GM23338 (cell line): Measurements from ENCODE around the gene QRICH2. TPM values are rescaled to one million over a fixed set of nuclear protein-coding genes. Genes with fewer than 3 reads are reported as not detected.

Experiments used
- ATAC-seq: fragments of 200-7000 bp; cut with Tn5 transposase; 3 replicates; pipeline ENCODE4 v1.9.1; 2020
- DNase-seq: peaks from one replicate; pipeline ENCODE4 v3.0.0-alpha.2; 2015; ENCODE audit warnings: low spot score
- H2AFZ ChIP-seq: fragments of 200-600 bp; sonication (generic); 2 replicates; pipeline ENCODE4 v1.8.0; 2016; ENCODE audit warnings: antibody characterized with exemption, mild to moderate bottlenecking, moderate library complexity
- H3F3A ChIP-seq: fragments of 200-600 bp; sonication (generic); replicated peaks from 2 replicates; pipeline ENCODE4 v1.8.0; 2017; ENCODE audit warnings: antibody characterized with exemption, mixed run types, low read depth
- H3K27ac ChIP-seq: fragments of 200-600 bp; sonication (generic); 2 replicates; pipeline ENCODE4 v1.6.1; 2016; ENCODE audit warnings: low read depth
- H3K27me3 ChIP-seq: fragments of 200-600 bp; sonication (generic); 2 replicates; pipeline ENCODE4 v1.8.0; 2016; ENCODE audit warnings: mild to moderate bottlenecking, mixed run types, moderate library complexity; ENCODE audit not compliant: insufficient read depth
- H3K36me3 ChIP-seq: fragments of 200-600 bp; sonication (generic); 2 replicates; pipeline ENCODE4 v1.8.0; 2016; ENCODE audit warnings: mild to moderate bottlenecking; ENCODE audit not compliant: insufficient read depth
- H3K4me1 ChIP-seq: fragments of 200-600 bp; sonication (generic); 2 replicates; pipeline ENCODE4 v1.8.0; 2016; ENCODE audit warnings: mild to moderate bottlenecking, moderate library complexity; ENCODE audit not compliant: insufficient read depth
- H3K4me2 ChIP-seq: fragments of 200-600 bp; sonication (generic); 2 replicates; pipeline ENCODE4 v1.7.1; 2017; ENCODE audit warnings: mixed run types
- H3K4me3 ChIP-seq: fragments of 200-600 bp; sonication (generic); 2 replicates; pipeline ENCODE4 v1.6.1; 2016; ENCODE audit warnings: mixed run types
- H3K79me2 ChIP-seq: fragments of 200-600 bp; sonication (generic); replicated peaks from 2 replicates; pipeline ENCODE4 v1.8.0; 2017; ENCODE audit warnings: mild to moderate bottlenecking; ENCODE audit not compliant: insufficient read depth
- H3K9me2 ChIP-seq: fragments of 200-600 bp; sonication (generic); 2 replicates; pipeline ENCODE4 v1.8.0; 2017; ENCODE audit not compliant: insufficient read depth
- H4K20me1 ChIP-seq: fragments of 200-600 bp; sonication (generic); replicated peaks from 2 replicates; pipeline ENCODE4 v1.8.0; 2017; ENCODE audit warnings: mild to moderate bottlenecking; ENCODE audit not compliant: insufficient read depth
- H3K27ac Mint-ChIP-seq: 2 replicates; pipeline ENCODE4 v1.8.0; 2020; ENCODE audit warnings: inconsistent platforms, mild to moderate bottlenecking, moderate library complexity, mixed read lengths
- H3K27me3 Mint-ChIP-seq: 3 replicates; pipeline ENCODE4 v1.8.0; 2022; ENCODE audit warnings: low read depth, mild to moderate bottlenecking, moderate library complexity, mixed read lengths, inconsistent platforms; ENCODE audit not compliant: insufficient read depth, poor library complexity
- H3K36me3 Mint-ChIP-seq: 3 replicates; pipeline ENCODE4 v1.8.0; 2021; ENCODE audit warnings: low read depth, mild to moderate bottlenecking, inconsistent platforms, moderate library complexity, mixed read lengths
- H3K4me1 Mint-ChIP-seq: 3 replicates; pipeline ENCODE4 v1.8.0; 2020; ENCODE audit warnings: mild to moderate bottlenecking, inconsistent platforms, mixed read lengths
- H3K4me3 Mint-ChIP-seq: 3 replicates; pipeline ENCODE4 v1.8.0; 2021; ENCODE audit warnings: moderate library complexity, mild to moderate bottlenecking, inconsistent platforms, mixed read lengths
- H3K9me3 Mint-ChIP-seq: 3 replicates; pipeline ENCODE4 v1.8.0; 2020; ENCODE audit warnings: moderate library complexity, mild to moderate bottlenecking, inconsistent platforms, mixed read lengths
- CREB1 ChIP-seq: fragments of 250-450 bp; sonication (Bioruptor Pico); IDR thresholded peaks from 2 replicates; pipeline ENCODE4 v1.5.0; 2020; ENCODE audit warnings: low read depth, mild to moderate bottlenecking, moderate library complexity
- CTCF ChIP-seq, 2 experiments: fragments of 200-600 bp in 1 of 2; sonication (generic) in 1 of 2; conservative IDR thresholded peaks; 2 replicates each; pipeline versions ENCODE4 v1.5.1 to v1.6.1; 2016 to 2017; ENCODE audit warnings: antibody characterized with exemption in 2 of 2, low read depth in 2 of 2, mild to moderate bottlenecking in 2 of 2, moderate library complexity in 1 of 2
- ETS1 ChIP-seq: IDR thresholded peaks from 2 replicates; pipeline ENCODE4 v1.6.1; 2016; ENCODE audit warnings: antibody characterized with exemption
- JUNB ChIP-seq: IDR thresholded peaks from one replicate; pipeline ENCODE4 v1.6.1; 2016; ENCODE audit warnings: antibody characterized with exemption; ENCODE audit not compliant: unreplicated experiment
- NANOG ChIP-seq: IDR thresholded peaks from 2 replicates; pipeline ENCODE4 v1.6.1; 2016; ENCODE audit warnings: antibody characterized with exemption, borderline replicate concordance
- POLR2AphosphoS5 ChIP-seq: IDR thresholded peaks from 2 replicates; pipeline ENCODE4 v1.6.1; 2016; ENCODE audit warnings: antibody characterized with exemption, low read depth
- polyA plus RNA-seq: library from polyadenylated mRNA; unstranded; fragments of >200 nt; fragmentation: Nextera tagmentation; extraction: Ambion mirVana; gene quantifications from 2 replicates; pipeline ENCODE4 v1.2.1, GENCODE V29; 2016
- total RNA-seq: library from RNA; depleted of rRNA; stranded (reverse); fragments of >200 nt; shearing (Covaris generic); gene quantifications from 2 replicates; pipeline ENCODE4 v1.2.3, GENCODE V29; 2014
- TF ChIP-seq, protein P1 (sequence below): fragments of 250-450 bp; sonication (Bioruptor Pico); IDR thresholded peaks from 2 replicates; pipeline ENCODE4 v1.5.0; 2020; ENCODE audit warnings: mild to moderate bottlenecking, moderate library complexity

The QRICH2 gene
- total and polyA plus RNA-seq, 2 experiments from 2014 or later = 2.2 to 3.7 TPM

DNA sequence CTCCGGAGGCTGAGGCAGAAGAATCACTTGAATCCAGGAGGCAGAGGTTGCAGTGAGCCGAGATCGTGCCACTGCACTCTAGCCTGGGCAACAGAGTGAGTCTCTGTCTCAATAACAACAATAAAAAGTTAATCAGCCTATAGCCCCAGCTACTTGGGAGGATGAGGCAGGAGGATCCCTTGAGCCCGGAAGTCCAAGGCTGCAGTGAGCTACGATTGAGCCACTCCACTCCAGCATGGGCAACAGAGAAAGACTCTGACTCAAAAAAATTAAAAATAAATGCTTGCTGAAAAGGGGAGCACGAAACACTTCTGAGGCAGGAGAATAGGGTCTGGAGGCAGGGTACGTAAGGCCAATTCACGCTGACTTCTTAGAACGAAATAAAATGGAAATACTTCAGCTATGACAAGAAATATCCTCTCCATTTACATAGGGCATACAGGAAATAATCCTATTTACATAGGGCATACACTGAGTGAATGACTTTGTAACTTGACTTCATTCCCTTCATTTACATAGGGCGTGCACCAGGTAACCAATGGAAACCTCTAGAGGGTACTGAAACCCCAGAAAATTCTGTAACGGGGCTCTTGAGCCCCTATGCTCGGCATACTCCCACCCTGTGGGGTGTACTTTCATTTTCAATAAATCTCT lies 48.9 kb upstream of the QRICH2 start:
- H3K27ac Mint-ChIP-seq = no peak overlapping the region
- no peaks in the 10 kb centered on the region for H3F3A ChIP-seq

More for the DNA sequence above, 48.9 kb upstream of the QRICH2 start:
- Histone ChIP-seq H2AFZ (peak overlapping the region; percentile 59; the same call in 1 of the 2 replicates), H3K4me2 (no peak overlapping the region), H3K27ac (no peak overlapping the region), H3K27me3 (no peaks in the 10 kb centered on the region), H3K79me2 (peaks cover 4% of the 10 kb centered on the region), H3K4me3 (no peak overlapping the region), H3K9me2 (no peaks in the 10 kb centered on the region), H3K36me3 (no peaks in the 10 kb centered on the region), H3K4me1 (peaks cover 7% of the 10 kb centered on the region), H4K20me1 (peaks cover 3% of the 10 kb centered on the region; the same call in 1 of the 2 replicates)
- TF ChIP-seq ETS1 (no peak), CREB1 (no peak), POLR2AphosphoS5 (no peak), CTCF (conservative IDR thresholded peaks at IDR 0.05; ENCODE audit: low read depth in 2 of 2) (no peak), NANOG (no peak), JUNB (no peak)
- TF ChIP-seq, protein P1, sequence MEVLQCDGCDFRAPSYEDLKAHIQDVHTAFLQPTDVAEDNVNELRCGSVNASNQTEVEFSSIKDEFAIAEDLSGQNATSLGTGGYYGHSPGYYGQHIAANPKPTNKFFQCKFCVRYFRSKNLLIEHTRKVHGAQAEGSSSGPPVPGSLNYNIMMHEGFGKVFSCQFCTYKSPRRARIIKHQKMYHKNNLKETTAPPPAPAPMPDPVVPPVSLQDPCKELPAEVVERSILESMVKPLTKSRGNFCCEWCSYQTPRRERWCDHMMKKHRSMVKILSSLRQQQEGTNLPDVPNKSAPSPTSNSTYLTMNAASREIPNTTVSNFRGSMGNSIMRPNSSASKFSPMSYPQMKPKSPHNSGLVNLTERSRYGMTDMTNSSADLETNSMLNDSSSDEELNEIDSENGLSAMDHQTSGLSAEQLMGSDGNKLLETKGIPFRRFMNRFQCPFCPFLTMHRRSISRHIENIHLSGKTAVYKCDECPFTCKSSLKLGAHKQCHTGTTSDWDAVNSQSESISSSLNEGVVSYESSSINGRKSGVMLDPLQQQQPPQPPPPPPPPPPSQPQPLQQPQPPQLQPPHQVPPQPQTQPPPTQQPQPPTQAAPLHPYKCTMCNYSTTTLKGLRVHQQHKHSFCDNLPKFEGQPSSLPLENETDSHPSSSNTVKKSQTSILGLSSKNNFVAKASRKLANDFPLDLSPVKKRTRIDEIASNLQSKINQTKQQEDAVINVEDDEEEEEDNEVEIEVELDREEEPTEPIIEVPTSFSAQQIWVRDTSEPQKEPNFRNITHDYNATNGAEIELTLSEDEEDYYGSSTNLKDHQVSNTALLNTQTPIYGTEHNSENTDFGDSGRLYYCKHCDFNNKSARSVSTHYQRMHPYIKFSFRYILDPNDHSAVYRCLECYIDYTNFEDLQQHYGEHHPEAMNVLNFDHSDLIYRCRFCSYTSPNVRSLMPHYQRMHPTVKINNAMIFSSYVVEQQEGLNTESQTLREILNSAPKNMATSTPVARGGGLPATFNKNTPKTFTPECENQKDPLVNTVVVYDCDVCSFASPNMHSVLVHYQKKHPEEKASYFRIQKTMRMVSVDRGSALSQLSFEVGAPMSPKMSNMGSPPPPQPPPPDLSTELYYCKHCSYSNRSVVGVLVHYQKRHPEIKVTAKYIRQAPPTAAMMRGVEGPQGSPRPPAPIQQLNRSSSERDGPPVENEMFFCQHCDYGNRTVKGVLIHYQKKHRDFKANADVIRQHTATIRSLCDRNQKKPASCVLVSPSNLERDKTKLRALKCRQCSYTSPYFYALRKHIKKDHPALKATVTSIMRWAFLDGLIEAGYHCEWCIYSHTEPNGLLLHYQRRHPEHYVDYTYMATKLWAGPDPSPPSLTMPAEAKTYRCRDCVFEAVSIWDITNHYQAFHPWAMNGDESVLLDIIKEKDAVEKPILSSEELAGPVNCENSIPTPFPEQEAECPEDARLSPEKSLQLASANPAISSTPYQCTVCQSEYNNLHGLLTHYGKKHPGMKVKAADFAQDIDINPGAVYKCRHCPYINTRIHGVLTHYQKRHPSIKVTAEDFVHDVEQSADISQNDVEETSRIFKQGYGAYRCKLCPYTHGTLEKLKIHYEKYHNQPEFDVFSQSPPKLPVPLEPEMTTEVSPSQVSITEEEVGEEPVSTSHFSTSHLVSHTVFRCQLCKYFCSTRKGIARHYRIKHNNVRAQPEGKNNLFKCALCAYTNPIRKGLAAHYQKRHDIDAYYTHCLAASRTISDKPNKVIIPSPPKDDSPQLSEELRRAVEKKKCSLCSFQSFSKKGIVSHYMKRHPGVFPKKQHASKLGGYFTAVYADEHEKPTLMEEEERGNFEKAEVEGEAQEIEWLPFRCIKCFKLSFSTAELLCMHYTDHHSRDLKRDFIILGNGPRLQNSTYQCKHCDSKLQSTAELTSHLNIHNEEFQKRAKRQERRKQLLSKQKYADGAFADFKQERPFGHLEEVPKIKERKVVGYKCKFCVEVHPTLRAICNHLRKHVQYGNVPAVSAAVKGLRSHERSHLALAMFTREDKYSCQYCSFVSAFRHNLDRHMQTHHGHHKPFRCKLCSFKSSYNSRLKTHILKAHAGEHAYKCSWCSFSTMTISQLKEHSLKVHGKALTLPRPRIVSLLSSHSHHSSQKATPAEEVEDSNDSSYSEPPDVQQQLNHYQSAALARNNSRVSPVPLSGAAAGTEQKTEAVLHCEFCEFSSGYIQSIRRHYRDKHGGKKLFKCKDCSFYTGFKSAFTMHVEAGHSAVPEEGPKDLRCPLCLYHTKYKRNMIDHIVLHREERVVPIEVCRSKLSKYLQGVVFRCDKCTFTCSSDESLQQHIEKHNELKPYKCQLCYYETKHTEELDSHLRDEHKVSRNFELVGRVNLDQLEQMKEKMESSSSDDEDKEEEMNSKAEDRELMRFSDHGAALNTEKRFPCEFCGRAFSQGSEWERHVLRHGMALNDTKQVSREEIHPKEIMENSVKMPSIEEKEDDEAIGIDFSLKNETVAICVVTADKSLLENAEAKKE (CRISPR knock-in tag) = no peak
- Mint-ChIP-seq H3K4me3 (no peak overlapping the region), H3K4me1 (peaks cover 11% of the 10 kb centered on the region; the same call in 2 of the 3 replicates), H3K36me3 (peaks cover 2% of the 10 kb centered on the region; the same call in 2 of the 3 replicates), H3K9me3 (no peaks in the 10 kb centered on the region), H3K27me3 (peaks cover 17% of the 10 kb centered on the region)
- ATAC-seq = no peak
- DNase-seq = no peak
